SH-SY5Y (cell line): ENCODE results near the gene GRID2.

Experiments
- GATA2 ChIP-seq: IDR thresholded peaks from 2 replicates; pipeline ENCODE4 v1.6.1; 2011; ENCODE audit warnings: mild to moderate bottlenecking, low read depth, low read length
- GATA3 ChIP-seq: IDR thresholded peaks from 2 replicates; pipeline ENCODE4 v1.6.1; 2011; ENCODE audit warnings: low read depth, mild to moderate bottlenecking, low read length, moderate library complexity

- no peak for TF ChIP-seq GATA3
- no peak for TF ChIP-seq GATA2
Observed at GRCh38 chr4:93384887-93385286, 1081.1 kb downstream of the GRID2 start.
